Neural cell (in vitro differentiated cells): Measurements from ENCODE around the gene EPHX1.

Experiments
- CTCF ChIP-seq: fragments of 450-650 bp; IDR thresholded peaks from 2 replicates; pipeline ENCODE4 v1.5.1; 2014; ENCODE audit warnings: antibody characterized with exemption, mild to moderate bottlenecking, moderate library complexity; ENCODE audit not compliant: poor library complexity, severe bottlenecking
- TF ChIP-seq, protein P1 (sequence below): IDR thresholded peaks from 2 replicates; pipeline ENCODE4 v1.6.1; 2012; ENCODE audit warnings: borderline replicate concordance

DNA sequence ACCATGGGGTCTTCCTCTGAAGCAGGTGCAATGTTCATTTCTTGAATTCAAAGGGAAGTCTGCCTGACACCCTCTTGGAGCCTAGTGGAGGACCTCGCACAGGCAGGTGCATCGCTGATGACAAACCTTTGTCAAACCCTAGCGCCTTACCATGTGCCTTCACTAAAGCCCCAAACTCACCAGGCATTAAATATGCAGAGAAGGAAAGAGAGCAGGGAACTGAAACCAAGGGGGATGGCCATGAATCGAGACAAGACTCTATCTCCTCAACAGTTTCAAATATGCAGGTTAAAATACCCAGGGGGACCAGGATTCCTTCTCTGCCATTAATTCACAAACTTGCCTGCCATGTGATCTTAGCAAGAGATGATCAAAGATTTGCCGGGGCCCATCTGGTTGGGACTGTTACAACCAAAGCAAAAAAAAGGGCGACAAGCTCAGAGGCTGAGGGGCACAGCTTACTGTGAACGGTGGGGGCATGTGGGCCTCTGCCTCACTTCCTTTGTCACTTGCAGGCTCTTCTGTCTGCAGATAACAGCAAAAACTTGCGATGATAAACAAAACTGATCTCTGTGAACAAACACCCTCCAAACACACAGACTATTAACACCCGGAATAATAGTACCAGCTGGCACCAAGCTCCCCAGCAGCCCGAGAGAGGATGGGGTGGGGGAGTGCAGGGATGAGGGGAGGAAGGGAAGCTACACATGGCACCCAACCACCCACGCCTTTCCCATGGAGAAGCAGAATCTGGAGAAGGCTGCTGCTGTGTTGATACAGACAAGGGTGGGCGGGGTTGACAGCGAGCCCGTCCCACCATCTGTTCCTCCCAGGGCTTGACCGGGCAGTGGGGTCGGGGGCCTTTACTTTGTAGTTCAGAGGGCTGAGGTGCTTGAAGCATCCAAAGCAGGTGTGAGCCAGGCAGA, 38.4 kb downstream of the EPHX1 start:
- TF ChIP-seq CTCF, result no peak
- TF ChIP-seq, protein P1, sequence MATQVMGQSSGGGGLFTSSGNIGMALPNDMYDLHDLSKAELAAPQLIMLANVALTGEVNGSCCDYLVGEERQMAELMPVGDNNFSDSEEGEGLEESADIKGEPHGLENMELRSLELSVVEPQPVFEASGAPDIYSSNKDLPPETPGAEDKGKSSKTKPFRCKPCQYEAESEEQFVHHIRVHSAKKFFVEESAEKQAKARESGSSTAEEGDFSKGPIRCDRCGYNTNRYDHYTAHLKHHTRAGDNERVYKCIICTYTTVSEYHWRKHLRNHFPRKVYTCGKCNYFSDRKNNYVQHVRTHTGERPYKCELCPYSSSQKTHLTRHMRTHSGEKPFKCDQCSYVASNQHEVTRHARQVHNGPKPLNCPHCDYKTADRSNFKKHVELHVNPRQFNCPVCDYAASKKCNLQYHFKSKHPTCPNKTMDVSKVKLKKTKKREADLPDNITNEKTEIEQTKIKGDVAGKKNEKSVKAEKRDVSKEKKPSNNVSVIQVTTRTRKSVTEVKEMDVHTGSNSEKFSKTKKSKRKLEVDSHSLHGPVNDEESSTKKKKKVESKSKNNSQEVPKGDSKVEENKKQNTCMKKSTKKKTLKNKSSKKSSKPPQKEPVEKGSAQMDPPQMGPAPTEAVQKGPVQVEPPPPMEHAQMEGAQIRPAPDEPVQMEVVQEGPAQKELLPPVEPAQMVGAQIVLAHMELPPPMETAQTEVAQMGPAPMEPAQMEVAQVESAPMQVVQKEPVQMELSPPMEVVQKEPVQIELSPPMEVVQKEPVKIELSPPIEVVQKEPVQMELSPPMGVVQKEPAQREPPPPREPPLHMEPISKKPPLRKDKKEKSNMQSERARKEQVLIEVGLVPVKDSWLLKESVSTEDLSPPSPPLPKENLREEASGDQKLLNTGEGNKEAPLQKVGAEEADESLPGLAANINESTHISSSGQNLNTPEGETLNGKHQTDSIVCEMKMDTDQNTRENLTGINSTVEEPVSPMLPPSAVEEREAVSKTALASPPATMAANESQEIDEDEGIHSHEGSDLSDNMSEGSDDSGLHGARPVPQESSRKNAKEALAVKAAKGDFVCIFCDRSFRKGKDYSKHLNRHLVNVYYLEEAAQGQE, result no peak
